HG02798 (cell line): ENCODE results near the gene FSTL4.

Experiments
- ATAC-seq: cut with Tn5 transposase; IDR thresholded peaks from one replicate; pipeline ENCODE4 v1.9.1; 2021; ENCODE audit warnings: mild to moderate bottlenecking; ENCODE audit not compliant: unreplicated experiment, poor library complexity

FSTL4 gene

GRCh38 chr5:133358271-133358670 is 254.1 kb downstream of the FSTL4 start:
- ATAC-seq: no peak

- no peak for ATAC-seq
These were observed 254.6 kb downstream of the FSTL4 start for GRCh38 chr5:133357758-133358157.

- ATAC-seq: no peak
These were observed 255.3 kb downstream of the FSTL4 start for GRCh38 chr5:133356984-133357421.

- ATAC-seq: no peak
These were observed 255.9 kb downstream of the FSTL4 start for GRCh38 chr5:133356396-133356983.

- no peak for ATAC-seq
These were observed 257.8 kb downstream of the FSTL4 start for GRCh38 chr5:133354323-133355185.

- no peak for ATAC-seq
These were observed 258.6 kb downstream of the FSTL4 start for GRCh38 chr5:133353741-133354140.

- ATAC-seq: no peak
These were observed 263.9 kb downstream of the FSTL4 start for GRCh38 chr5:133348406-133348805.

GRCh38 chr5:133347039-133347438 is 265.3 kb downstream of the FSTL4 start:
- ATAC-seq: peak; percentile 60

- no peak for ATAC-seq
These were observed 268.1 kb downstream of the FSTL4 start for GRCh38 chr5:133344266-133344665.

GRCh38 chr5:133343196-133343595 is 269.1 kb downstream of the FSTL4 start:
- ATAC-seq: no peak

GRCh38 chr5:133341915-133342710 is 270.2 kb downstream of the FSTL4 start:
- no peak for ATAC-seq

GRCh38 chr5:133341296-133341695 is 271.0 kb downstream of the FSTL4 start:
- no peak for ATAC-seq

- no peak for ATAC-seq
These were observed 271.5 kb downstream of the FSTL4 start for GRCh38 chr5:133340822-133341221.

- ATAC-seq: no peak
These were observed 272.2 kb downstream of the FSTL4 start for GRCh38 chr5:133340002-133340755.

GRCh38 chr5:133338504-133339355 is 273.6 kb downstream of the FSTL4 start:
- no peak for ATAC-seq

- no peak for ATAC-seq
These were observed 274.4 kb downstream of the FSTL4 start for GRCh38 chr5:133337795-133338445.

GRCh38 chr5:133336969-133337410 is 275.4 kb downstream of the FSTL4 start:
- ATAC-seq: no peak

GRCh38 chr5:133336121-133336968 is 276.0 kb downstream of the FSTL4 start:
- no peak for ATAC-seq
